ENCODE data around the gene PDZRN4. TPM values are rescaled to one million over a fixed set of nuclear protein-coding genes. Genes with fewer than 3 reads are reported as not detected.

Gene PDZRN4
- total and polyA plus RNA-seq, 2 donors (not counting 3 experiments of a cell fraction or from before 2014, with no cell fraction given) = not detected

DNA sequence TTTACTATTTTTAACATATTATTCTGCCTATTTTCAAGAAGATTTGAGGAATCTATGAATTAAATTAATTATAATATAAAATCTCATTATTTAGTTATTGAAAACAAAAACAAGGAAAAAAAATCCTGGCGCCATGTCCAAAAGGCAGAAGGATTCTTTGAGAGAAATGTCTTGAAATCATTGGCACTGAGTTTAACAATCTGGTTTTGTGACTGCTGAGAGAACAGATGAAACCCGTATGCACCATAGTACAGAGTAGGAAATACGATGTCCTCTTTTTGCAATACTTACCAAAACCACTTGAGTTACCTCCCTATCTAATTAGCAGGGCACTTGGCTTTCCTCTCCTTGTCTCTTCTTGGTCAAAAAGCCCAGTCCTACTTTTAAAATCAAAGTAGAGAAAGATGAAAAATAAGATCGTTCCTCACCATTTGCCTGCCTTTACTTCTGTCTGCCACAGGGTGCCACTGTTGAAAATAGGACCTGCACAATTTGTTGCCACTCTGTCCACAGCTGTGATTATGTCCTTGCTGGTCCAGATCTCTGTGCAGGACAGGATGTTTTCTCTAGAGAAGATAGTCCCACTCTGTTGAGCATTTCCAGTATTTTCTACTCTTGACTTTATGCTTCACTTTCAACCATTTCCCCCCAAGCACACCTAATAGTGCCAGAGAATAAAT, 179.7 kb downstream of the PDZRN4 start:
- Histone ChIP-seq H3K9ac (replicated peaks; ENCODE audit: extremely low read depth, insufficient read depth, low read length) (no peak overlapping the region), H3K36me3 (ENCODE audit: control insufficient read depth in 2 of 2, extremely low read depth in 1 of 2, insufficient read depth in 2 of 2, low read length in 2 of 2) (no peaks in the 10 kb centered on the region), H3K4me2 (ENCODE audit: insufficient read depth, low read length) (no peak overlapping the region), H3K27ac (ENCODE audit: insufficient read depth, low read depth, low read length) (no peak overlapping the region), H2AFZ (ENCODE audit: low read depth, low read length) (no peak overlapping the region), H3K9me3 (replicated peaks; ENCODE audit: control insufficient read depth, insufficient read depth, low read length) (no peaks in the 10 kb centered on the region), H3K4me1 (ENCODE audit: control insufficient read depth, extremely low read depth, insufficient read depth, low read length) (no peaks in the 10 kb centered on the region), H3K4me3 (replicated peaks in 1 of 3; ENCODE audit: insufficient read depth in 1 of 3, low read depth in 1 of 3, low read length in 3 of 3) (no peak overlapping the region), H3K79me2 (ENCODE audit: control insufficient read depth, insufficient read depth, low read length) (no peaks in the 10 kb centered on the region), H3K27me3 (ENCODE audit: control insufficient read depth in 2 of 2, insufficient read depth in 2 of 2, low read length in 2 of 2) (no peaks in the 10 kb centered on the region), H4K20me1 (replicated peaks; ENCODE audit: control insufficient read depth, extremely low read depth, insufficient read depth, low read length) (no peaks in the 10 kb centered on the region), H3K9me1 (replicated peaks; ENCODE audit: control insufficient read depth, extremely low read depth, insufficient read depth, low read length) (no peaks in the 10 kb centered on the region)
- intact Hi-C loops (cut with micrococcal nuclease) = loop anchor here (1.0 to 10.0 kb wide), 2 partner anchors 295 to 657 kb away; no protein-coding TSS in a partner anchor
- dilution Hi-C loops (cut with MboI; ENCODE audit: extremely low pct_ligation_motif_present, low sequenced_read_pairs) = no loop called here
- FAIRE-seq (no peak), DNase-seq (ENCODE audit: low read depth, low spot score) (no peak)
- TF ChIP-seq, protein P1, sequence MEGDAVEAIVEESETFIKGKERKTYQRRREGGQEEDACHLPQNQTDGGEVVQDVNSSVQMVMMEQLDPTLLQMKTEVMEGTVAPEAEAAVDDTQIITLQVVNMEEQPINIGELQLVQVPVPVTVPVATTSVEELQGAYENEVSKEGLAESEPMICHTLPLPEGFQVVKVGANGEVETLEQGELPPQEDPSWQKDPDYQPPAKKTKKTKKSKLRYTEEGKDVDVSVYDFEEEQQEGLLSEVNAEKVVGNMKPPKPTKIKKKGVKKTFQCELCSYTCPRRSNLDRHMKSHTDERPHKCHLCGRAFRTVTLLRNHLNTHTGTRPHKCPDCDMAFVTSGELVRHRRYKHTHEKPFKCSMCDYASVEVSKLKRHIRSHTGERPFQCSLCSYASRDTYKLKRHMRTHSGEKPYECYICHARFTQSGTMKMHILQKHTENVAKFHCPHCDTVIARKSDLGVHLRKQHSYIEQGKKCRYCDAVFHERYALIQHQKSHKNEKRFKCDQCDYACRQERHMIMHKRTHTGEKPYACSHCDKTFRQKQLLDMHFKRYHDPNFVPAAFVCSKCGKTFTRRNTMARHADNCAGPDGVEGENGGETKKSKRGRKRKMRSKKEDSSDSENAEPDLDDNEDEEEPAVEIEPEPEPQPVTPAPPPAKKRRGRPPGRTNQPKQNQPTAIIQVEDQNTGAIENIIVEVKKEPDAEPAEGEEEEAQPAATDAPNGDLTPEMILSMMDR (IDR thresholded peaks at IDR 0.05; ENCODE audit: extremely low read depth in 1 of 2, insufficient read depth in 1 of 2, low read depth in 1 of 2, low read length in 2 of 2) = peak; percentile 28
- no peak for TF ChIP-seq EZH2 (IDR thresholded peaks at IDR 0.05; ENCODE audit: borderline replicate concordance, low read depth, low read length, severe bottlenecking)
- BruUV-seq (replicated peaks) = no TSS peak
- CTCF ChIA-PET = interaction anchor here (0.7 to 1.9 kb wide), 7 partner anchors 13 to 736 kb away, joined by 3 to 12 read pairs (median 3); no protein-coding TSS in a partner anchor
- POLR2A ChIA-PET = no interaction called here

DNA sequence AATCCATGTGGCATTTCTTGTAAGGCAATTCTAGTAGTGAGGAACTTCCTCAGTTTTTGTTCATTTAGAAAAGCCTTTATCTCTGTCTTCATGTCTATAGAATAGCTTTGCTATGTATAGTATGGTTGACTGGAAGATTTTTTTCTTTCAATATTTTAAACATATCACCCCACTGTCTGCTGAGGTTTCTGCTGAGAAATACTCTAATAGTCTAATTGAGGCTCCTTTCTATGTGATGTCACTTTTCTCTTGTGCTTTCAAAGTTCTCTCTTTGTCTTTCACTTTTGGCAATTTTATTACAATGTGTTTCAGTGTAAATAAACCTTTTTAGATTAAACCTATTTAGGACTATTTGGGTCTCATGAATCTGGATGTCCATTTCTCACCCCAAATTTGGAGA, 192.8 kb downstream of the PDZRN4 start:
- no peak overlapping the region for H3K27ac ChIP-seq (ENCODE audit: insufficient read depth, low read depth, low read length)
- no TSS peak for BruUV-seq (replicated peaks)
- H3K9ac ChIP-seq (replicated peaks; ENCODE audit: extremely low read depth, insufficient read depth, low read length) = no peak overlapping the region
- intact Hi-C loops (cut with micrococcal nuclease) = no loop called here
- CTCF ChIA-PET = interaction anchor here (1.4 kb wide), 1 partner anchor 12 kb away, joined by 5 read pairs; no protein-coding TSS in a partner anchor
- H3K9me3 ChIP-seq (replicated peaks; ENCODE audit: control insufficient read depth, insufficient read depth, low read length) = no peaks in the 10 kb centered on the region
- no peaks in the 10 kb centered on the region for H3K9me1 ChIP-seq (replicated peaks; ENCODE audit: control insufficient read depth, extremely low read depth, insufficient read depth, low read length)
- no peak overlapping the region for H2AFZ ChIP-seq (ENCODE audit: low read depth, low read length)
- no peak for TF ChIP-seq POLR2A (IDR thresholded peaks at IDR 0.05; ENCODE audit: low read depth, low read length)
- no peak for TF ChIP-seq EZH2 (IDR thresholded peaks at IDR 0.05; ENCODE audit: borderline replicate concordance, low read depth, low read length, severe bottlenecking)
- TF ChIP-seq MYC (IDR thresholded peaks at IDR 0.05; ENCODE audit: low read depth, low read length) = no peak
- TF ChIP-seq POLR2AphosphoS5 (IDR thresholded peaks at IDR 0.05; ENCODE audit: insufficient read depth, low read depth, low read length) = no peak
- TF ChIP-seq, protein P1 (IDR thresholded peaks at IDR 0.05; ENCODE audit: extremely low read depth in 1 of 2, insufficient read depth in 1 of 2, low read depth in 1 of 2, low read length in 2 of 2) = no peak
- TF ChIP-seq JUN (IDR thresholded peaks at IDR 0.05; ENCODE audit: borderline replicate concordance, insufficient read depth, insufficient read length, low read depth) = no peak
- TF ChIP-seq GATA2 (IDR thresholded peaks at IDR 0.05; ENCODE audit: insufficient read depth, insufficient read length, low read depth, low read length) = no peak
- TF ChIP-seq, protein P2, sequence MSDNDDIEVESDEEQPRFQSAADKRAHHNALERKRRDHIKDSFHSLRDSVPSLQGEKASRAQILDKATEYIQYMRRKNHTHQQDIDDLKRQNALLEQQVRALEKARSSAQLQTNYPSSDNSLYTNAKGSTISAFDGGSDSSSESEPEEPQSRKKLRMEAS (IDR thresholded peaks at IDR 0.05; ENCODE audit: insufficient read depth, insufficient read length) = no peak
- TF ChIP-seq FOS (IDR thresholded peaks at IDR 0.05; ENCODE audit: borderline replicate concordance, insufficient read depth, low read length) = no peak
- H3K36me3 ChIP-seq (ENCODE audit: control insufficient read depth in 2 of 2, extremely low read depth in 1 of 2, insufficient read depth in 2 of 2, low read length in 2 of 2) = no peaks in the 10 kb centered on the region
- no peak overlapping the region for H3K4me2 ChIP-seq (ENCODE audit: insufficient read depth, low read length)
- H3K79me2 ChIP-seq (ENCODE audit: control insufficient read depth, insufficient read depth, low read length) = no peaks in the 10 kb centered on the region
- no peak for FAIRE-seq
- no peaks in the 10 kb centered on the region for H3K4me1 ChIP-seq (ENCODE audit: control insufficient read depth, extremely low read depth, insufficient read depth, low read length)
- dilution Hi-C loops (cut with MboI; ENCODE audit: extremely low pct_ligation_motif_present, low sequenced_read_pairs) = no loop called here
- POLR2A ChIA-PET = no interaction called here
- H3K27me3 ChIP-seq (ENCODE audit: control insufficient read depth in 2 of 2, insufficient read depth in 2 of 2, low read length in 2 of 2) = no peaks in the 10 kb centered on the region
- H4K20me1 ChIP-seq (replicated peaks; ENCODE audit: control insufficient read depth, extremely low read depth, insufficient read depth, low read length) = no peaks in the 10 kb centered on the region
- H3K4me3 ChIP-seq (replicated peaks in 1 of 3; ENCODE audit: insufficient read depth in 1 of 3, low read depth in 1 of 3, low read length in 3 of 3) = no peak overlapping the region
- DNase-seq (ENCODE audit: low read depth, low spot score) = no peak
